HEK293T (cell line): ENCODE results near the gene HCRT.

Experiments
- BHLHE40 ChIP-seq: fragments of 450-650 bp; IDR thresholded peaks from 2 replicates; pipeline ENCODE4 v1.6.1; 2016; ENCODE audit warnings: mild to moderate bottlenecking, moderate library complexity, borderline replicate concordance
- ELF4 ChIP-seq: fragments of 450-650 bp; IDR thresholded peaks from 2 replicates; pipeline ENCODE4 v1.6.1; 2017; ENCODE audit warnings: antibody characterized with exemption
- FOXM1 ChIP-seq: fragments of 450-650 bp; IDR thresholded peaks from 2 replicates; pipeline ENCODE4 v1.6.1; 2017; ENCODE audit warnings: mild to moderate bottlenecking, borderline replicate concordance
- L3MBTL2 ChIP-seq: fragments of 450-650 bp; conservative IDR thresholded peaks from 2 replicates; pipeline ENCODE4 v1.6.1; 2016; ENCODE audit warnings: mild to moderate bottlenecking
- SP1 ChIP-seq: fragments of 450-650 bp; IDR thresholded peaks from 2 replicates; pipeline ENCODE4 v1.6.1; 2017

DNA sequence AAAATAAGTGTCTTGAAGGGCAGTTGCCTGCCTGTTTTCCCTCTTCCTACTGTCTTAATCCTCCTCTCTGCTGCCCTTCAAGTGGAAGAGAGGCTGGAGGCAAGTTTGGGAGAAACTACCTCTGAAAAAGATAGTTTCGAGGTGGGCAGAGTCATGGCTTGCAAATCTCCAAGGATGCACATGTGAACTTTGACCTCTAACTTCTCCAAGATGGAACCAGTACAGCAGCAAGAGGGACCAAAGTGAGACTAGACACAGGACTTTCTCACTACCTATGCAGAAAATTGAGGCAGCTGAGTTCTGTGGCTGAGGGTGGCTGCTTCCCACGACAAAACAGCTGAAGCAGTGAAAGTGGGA lies 3.4 kb downstream of the HCRT start:
- TF ChIP-seq L3MBTL2 (no peak), FOXM1 (no peak), SP1 (no peak), BHLHE40 (no peak), ELF4 (no peak)
